GM18951 (cell line): ENCODE results near the gene SNCAIP.

Source experiments
- POLR2A ChIP-seq: IDR thresholded peaks from 4 replicates; pipeline ENCODE4 v1.6.1; 2011; ENCODE audit warnings: mild to moderate bottlenecking; ENCODE audit not compliant: insufficient read length, insufficient read depth; ENCODE audit errors: extremely low read depth
- in situ Hi-C: fragments of 300-500 bp; cut with MboI; formaldehyde crosslinking; loops from one replicate; pipeline ENCODE4 v1.12.0; 2022; ENCODE audit warnings: low sequenced_read_pairs, mixed read lengths, inconsistent platforms; ENCODE audit not compliant: unreplicated experiment

SNCAIP gene

GRCh38 chr5:122384739-122385235 is 72.8 kb downstream of the SNCAIP start:
- in situ Hi-C loops, result no loop called here
- TF ChIP-seq POLR2A, result no peak

- in situ Hi-C loops, result no loop called here
Observed at GRCh38 chr5:122385286-122385685, 73.2 kb downstream of the SNCAIP start.

GRCh38 chr5:122385808-122386207 is 73.8 kb downstream of the SNCAIP start:
- TF ChIP-seq POLR2A, result no peak

More at GRCh38 chr5:122385286-122385685, 73.2 kb downstream of the SNCAIP start:
- no peak for TF ChIP-seq POLR2A

GRCh38 chr5:122390154-122390553 is 78.1 kb downstream of the SNCAIP start:
- TF ChIP-seq POLR2A, result no peak
- in situ Hi-C loops, result no loop called here

More at GRCh38 chr5:122385808-122386207, 73.8 kb downstream of the SNCAIP start:
- in situ Hi-C loops, result no loop called here

- in situ Hi-C loops, result no loop called here
- no peak for TF ChIP-seq POLR2A
Observed at GRCh38 chr5:122390694-122391093, 78.7 kb downstream of the SNCAIP start.

- no peak for TF ChIP-seq POLR2A
- in situ Hi-C loops, result no loop called here
Observed at GRCh38 chr5:122391621-122392020, 79.6 kb downstream of the SNCAIP start.

GRCh38 chr5:122392224-122392623 is 80.2 kb downstream of the SNCAIP start:
- TF ChIP-seq POLR2A, result no peak
- in situ Hi-C loops, result no loop called here

GRCh38 chr5:122392824-122393223 is 80.8 kb downstream of the SNCAIP start:
- in situ Hi-C loops, result no loop called here
- no peak for TF ChIP-seq POLR2A

- TF ChIP-seq POLR2A, result no peak
- in situ Hi-C loops, result no loop called here
Observed at GRCh38 chr5:122394284-122394930, 82.4 kb downstream of the SNCAIP start.

- in situ Hi-C loops, result no loop called here
- no peak for TF ChIP-seq POLR2A
Observed at GRCh38 chr5:122398016-122398415, 86.0 kb downstream of the SNCAIP start.

- no peak for TF ChIP-seq POLR2A
- in situ Hi-C loops, result no loop called here
Observed at GRCh38 chr5:122400341-122400740, 88.3 kb downstream of the SNCAIP start.

- in situ Hi-C loops, result no loop called here
Observed at GRCh38 chr5:122400938-122401337, 88.9 kb downstream of the SNCAIP start.

GRCh38 chr5:122401976-122402725 is 90.1 kb downstream of the SNCAIP start:
- no peak for TF ChIP-seq POLR2A
- in situ Hi-C loops, result no loop called here

More at GRCh38 chr5:122400938-122401337, 88.9 kb downstream of the SNCAIP start:
- no peak for TF ChIP-seq POLR2A
